Rectal smooth muscle tissue (tissue), 1 donor: ENCODE results near the gene TEX14.

Experiments
- H3K27ac ChIP-seq: one replicate; pipeline ENCODE4 v1.7.0; 2013; ENCODE audit warnings: low read depth, low read length, inconsistent platforms
- H3K27me3 ChIP-seq: one replicate; pipeline ENCODE4 v1.7.0; 2013; ENCODE audit warnings: low read length; ENCODE audit not compliant: control insufficient read depth, insufficient read depth
- H3K36me3 ChIP-seq: one replicate; pipeline ENCODE4 v1.7.0; 2013; ENCODE audit warnings: low read length; ENCODE audit not compliant: control insufficient read depth, insufficient read depth
- H3K4me1 ChIP-seq: one replicate; pipeline ENCODE4 v1.7.0; 2013; ENCODE audit warnings: low read length; ENCODE audit not compliant: control insufficient read depth, insufficient read depth
- H3K4me3 ChIP-seq: one replicate; pipeline ENCODE4 v1.7.0; 2013; ENCODE audit warnings: low read length
- H3K9ac ChIP-seq: one replicate; pipeline ENCODE4 v1.7.0; 2013; ENCODE audit warnings: low read length

Gene TEX14

GRCh38 chr17:58533616-58534188 lies 158.1 kb downstream of the TEX14 start:
- no peak overlapping the region for H3K27ac ChIP-seq
- no peak overlapping the region for H3K4me3 ChIP-seq
- no peaks in the 10 kb centered on the region for H3K36me3 ChIP-seq
- H3K27me3 ChIP-seq = no peaks in the 10 kb centered on the region
- no peak overlapping the region for H3K9ac ChIP-seq
- H3K4me1 ChIP-seq = no peaks in the 10 kb centered on the region

- H3K4me3 ChIP-seq = peak overlapping the region; percentile 64
- no peak overlapping the region for H3K9ac ChIP-seq
- H3K36me3 ChIP-seq = no peaks in the 10 kb centered on the region
- no peaks in the 10 kb centered on the region for H3K4me1 ChIP-seq
- no peak overlapping the region for H3K27ac ChIP-seq
- H3K27me3 ChIP-seq = no peaks in the 10 kb centered on the region
Measured at GRCh38 chr17:58532555-58532951, 159.3 kb downstream of the TEX14 start.

GRCh38 chr17:58531661-58532554 lies 159.9 kb downstream of the TEX14 start:
- Histone ChIP-seq H3K27ac (no peak overlapping the region), H3K4me1 (no peaks in the 10 kb centered on the region), H3K4me3 (peak overlapping the region; percentile 64), H3K9ac (no peak overlapping the region), H3K27me3 (no peaks in the 10 kb centered on the region), H3K36me3 (no peaks in the 10 kb centered on the region)

- peak overlapping the region; percentile 64 for H3K4me3 ChIP-seq
- no peaks in the 10 kb centered on the region for H3K4me1 ChIP-seq
- no peak overlapping the region for H3K9ac ChIP-seq
Measured at GRCh38 chr17:58531122-58531521, 160.7 kb downstream of the TEX14 start.

GRCh38 chr17:58530655-58531054 lies 161.2 kb downstream of the TEX14 start:
- Histone ChIP-seq H3K27me3 (no peaks in the 10 kb centered on the region), H3K9ac (no peak overlapping the region), H3K27ac (no peak overlapping the region), H3K4me3 (no peak overlapping the region), H3K36me3 (no peaks in the 10 kb centered on the region), H3K4me1 (no peaks in the 10 kb centered on the region)

More at GRCh38 chr17:58531122-58531521, 160.7 kb downstream of the TEX14 start:
- Histone ChIP-seq H3K36me3 (no peaks in the 10 kb centered on the region), H3K27me3 (no peaks in the 10 kb centered on the region), H3K27ac (no peak overlapping the region)

GRCh38 chr17:58529275-58529674 lies 162.6 kb downstream of the TEX14 start:
- Histone ChIP-seq H3K27ac (no peak overlapping the region), H3K9ac (no peak overlapping the region), H3K36me3 (no peaks in the 10 kb centered on the region), H3K4me3 (no peak overlapping the region), H3K4me1 (no peaks in the 10 kb centered on the region), H3K27me3 (no peaks in the 10 kb centered on the region)

GRCh38 chr17:58528443-58528842 lies 163.4 kb downstream of the TEX14 start:
- Histone ChIP-seq H3K4me1 (no peaks in the 10 kb centered on the region), H3K36me3 (no peaks in the 10 kb centered on the region), H3K27ac (no peak overlapping the region), H3K4me3 (no peak overlapping the region), H3K27me3 (no peaks in the 10 kb centered on the region), H3K9ac (no peak overlapping the region)

- H3K4me3 ChIP-seq = no peak overlapping the region
- H3K36me3 ChIP-seq = no peaks in the 10 kb centered on the region
- no peak overlapping the region for H3K27ac ChIP-seq
- no peaks in the 10 kb centered on the region for H3K27me3 ChIP-seq
- no peaks in the 10 kb centered on the region for H3K4me1 ChIP-seq
- H3K9ac ChIP-seq = no peak overlapping the region
Measured at GRCh38 chr17:58527949-58528348, 163.9 kb downstream of the TEX14 start.

- H3K27ac ChIP-seq = no peak overlapping the region
- H3K36me3 ChIP-seq = no peaks in the 10 kb centered on the region
- no peaks in the 10 kb centered on the region for H3K27me3 ChIP-seq
- no peak overlapping the region for H3K9ac ChIP-seq
- no peak overlapping the region for H3K4me3 ChIP-seq
- H3K4me1 ChIP-seq = no peaks in the 10 kb centered on the region
Measured at GRCh38 chr17:58527306-58527705, 164.5 kb downstream of the TEX14 start.

GRCh38 chr17:58525239-58525638 lies 166.6 kb downstream of the TEX14 start:
- Histone ChIP-seq H3K27me3 (no peaks in the 10 kb centered on the region), H3K4me3 (no peak overlapping the region), H3K4me1 (no peaks in the 10 kb centered on the region), H3K9ac (no peak overlapping the region), H3K36me3 (no peaks in the 10 kb centered on the region), H3K27ac (no peak overlapping the region)

- H3K36me3 ChIP-seq = no peaks in the 10 kb centered on the region
- no peak overlapping the region for H3K4me3 ChIP-seq
- H3K27me3 ChIP-seq = no peaks in the 10 kb centered on the region
- H3K9ac ChIP-seq = no peak overlapping the region
- H3K27ac ChIP-seq = no peak overlapping the region
- H3K4me1 ChIP-seq = peaks cover 6% of the 10 kb centered on the region
Measured at GRCh38 chr17:58521680-58522079, 170.2 kb downstream of the TEX14 start.

- H3K9ac ChIP-seq = no peak overlapping the region
- H3K4me1 ChIP-seq = peaks cover 9% of the 10 kb centered on the region
- H3K36me3 ChIP-seq = no peaks in the 10 kb centered on the region
- H3K4me3 ChIP-seq = no peak overlapping the region
- no peaks in the 10 kb centered on the region for H3K27me3 ChIP-seq
- H3K27ac ChIP-seq = no peak overlapping the region
Measured at GRCh38 chr17:58520843-58521430, 170.9 kb downstream of the TEX14 start.
